Bronchial epithelial cell (primary cell): Measurements from ENCODE around the gene ZMAT3. TPM values are rescaled to one million over a fixed set of nuclear protein-coding genes. Genes with fewer than 3 reads are reported as not detected.

ENCODE experiments used
- DNase-seq: peaks from one replicate; pipeline ENCODE4 v3.0.0-alpha.2; 2010; ENCODE audit warnings: low read depth
- FAIRE-seq: peaks from 2 replicates; lab custom pipeline; 2011; peaks lifted over from hg19 to GRCh38; lab: Jason Lieb, UNC
- H3K27me3 ChIP-seq: 2 replicates; pipeline ENCODE4 v1.5.1; 2011; ENCODE audit warnings: low read length; ENCODE audit not compliant: control insufficient read depth, insufficient read depth
- H3K36me3 ChIP-seq: 2 replicates; pipeline ENCODE4 v1.5.1; 2011; ENCODE audit warnings: low read length; ENCODE audit not compliant: control insufficient read depth, insufficient read depth
- H3K4me3 ChIP-seq: 2 replicates; pipeline ENCODE4 v1.5.1; 2011; ENCODE audit warnings: mild to moderate bottlenecking, low read depth, low read length, control low read depth
- CTCF ChIP-seq: IDR thresholded peaks from 2 replicates; pipeline ENCODE4 v1.5.1; 2011; ENCODE audit warnings: mild to moderate bottlenecking, moderate library complexity, low read length, control low read depth, inconsistent platforms; ENCODE audit not compliant: insufficient read depth, severe bottlenecking
- total RNA-seq: library from RNA; depleted of rRNA; stranded (reverse); fragments of >200 nt; gene quantifications from 2 replicates; pipeline ENCODE4 v1.2.1, GENCODE V29; 2014

The ZMAT3 gene
- total RNA-seq, 1 donor from 2014 or later, result 15.3 TPM

GRCh38 chr3:179005706-179006105 lies 65.9 kb downstream of the ZMAT3 start:
- TF ChIP-seq CTCF, result no peak
- Histone ChIP-seq H3K4me3 (no peak overlapping the region), H3K27me3 (no peaks in the 10 kb centered on the region), H3K36me3 (peaks cover 1% of the 10 kb centered on the region)
- peak; percentile 66 for DNase-seq
- FAIRE-seq, result no peak

GRCh38 chr3:179005213-179005612 lies 66.4 kb downstream of the ZMAT3 start:
- DNase-seq (no peak), FAIRE-seq (no peak)
- Histone ChIP-seq H3K36me3 (peaks cover 1% of the 10 kb centered on the region), H3K27me3 (no peaks in the 10 kb centered on the region), H3K4me3 (no peak overlapping the region)
- TF ChIP-seq CTCF, result no peak

GRCh38 chr3:179000659-179001058 lies 71.0 kb downstream of the ZMAT3 start:
- no peak for DNase-seq

GRCh38 chr3:179000144-179000543 lies 71.5 kb downstream of the ZMAT3 start:
- FAIRE-seq (no peak), DNase-seq (peak; percentile 20)
- TF ChIP-seq CTCF, result no peak

More at GRCh38 chr3:179000659-179001058, 71.0 kb downstream of the ZMAT3 start:
- no peak overlapping the region for H3K4me3 ChIP-seq
- TF ChIP-seq CTCF, result no peak
- FAIRE-seq, result no peak
- peaks cover 1% of the 10 kb centered on the region for H3K36me3 ChIP-seq
- no peaks in the 10 kb centered on the region for H3K27me3 ChIP-seq

GRCh38 chr3:178996399-178996798 lies 75.2 kb downstream of the ZMAT3 start:
- FAIRE-seq (no peak), DNase-seq (no peak)
- no peak for TF ChIP-seq CTCF
- Histone ChIP-seq H3K4me3 (no peak overlapping the region), H3K27me3 (no peaks in the 10 kb centered on the region), H3K36me3 (peaks cover 1% of the 10 kb centered on the region)

More at GRCh38 chr3:179000144-179000543, 71.5 kb downstream of the ZMAT3 start:
- Histone ChIP-seq H3K4me3 (no peak overlapping the region), H3K27me3 (no peaks in the 10 kb centered on the region), H3K36me3 (peaks cover 1% of the 10 kb centered on the region)

GRCh38 chr3:178990293-178990692 lies 81.3 kb downstream of the ZMAT3 start:
- DNase-seq (no peak), FAIRE-seq (no peak)
- no peak overlapping the region for H3K4me3 ChIP-seq
- H3K27me3 ChIP-seq, result no peaks in the 10 kb centered on the region
- no peak for TF ChIP-seq CTCF
- H3K36me3 ChIP-seq, result no peaks in the 10 kb centered on the region
